CD4-positive, CD25-positive, alpha-beta regulatory T cell (primary cell): ENCODE data around the gene PAM16. TPM values are rescaled to one million over a fixed set of nuclear protein-coding genes. Genes with fewer than 3 reads are reported as not detected.

Experiments used
- ATAC-seq, 2 donors: fragments of 150-1000 bp; cut with Tn5 transposase; one replicate each; pipeline ENCODE4 v1.10.0; 2021; ENCODE audit warnings: low read depth in 2 of 2, moderate number of reproducible peaks in 2 of 2, moderate library complexity in 1 of 2
- DNase-seq, 3 donors: peaks; one replicate each; pipeline versions ENCODE4 v3.0.0 to v3.0.0-alpha.2; 2012 to 2022; ENCODE audit warnings: mixed read lengths in 1 of 3
- H3K27ac ChIP-seq: one replicate; pipeline ENCODE4 v1.7.0; 2013; ENCODE audit warnings: mild to moderate bottlenecking, low read length; ENCODE audit not compliant: insufficient read depth, poor library complexity, severe bottlenecking
- H3K27me3 ChIP-seq: one replicate; pipeline ENCODE4 v1.7.0; 2013; ENCODE audit warnings: low read length; ENCODE audit not compliant: control insufficient read depth, insufficient read depth
- H3K36me3 ChIP-seq: one replicate; pipeline ENCODE4 v1.7.0; 2013; ENCODE audit warnings: mild to moderate bottlenecking, low read length, moderate library complexity; ENCODE audit not compliant: control insufficient read depth, insufficient read depth
- H3K4me1 ChIP-seq: 2 replicates; pipeline ENCODE4 v1.7.0; 2013; ENCODE audit warnings: mild to moderate bottlenecking, low read length; ENCODE audit not compliant: insufficient read depth, control insufficient read depth, poor library complexity, severe bottlenecking
- H3K4me3 ChIP-seq: one replicate; pipeline ENCODE4 v1.7.0; 2013; ENCODE audit warnings: low read depth, mild to moderate bottlenecking, low read length, moderate library complexity
- H3K9me3 ChIP-seq, 2 experiments: 1 replicate in 1 of 2; 2 replicates in 1 of 2; pipeline ENCODE4 v1.7.0; 2013; ENCODE audit warnings: low read length in 2 of 2, mild to moderate bottlenecking in 1 of 2, moderate library complexity in 1 of 2; ENCODE audit not compliant: control insufficient read depth in 2 of 2
- H3K27ac Mint-ChIP-seq, 3 donors: one replicate each; pipeline ENCODE4 v1.8.0; 2020 to 2022; ENCODE audit warnings: mild to moderate bottlenecking in 3 of 3, mixed read lengths in 3 of 3, moderate library complexity in 2 of 3
- H3K27me3 Mint-ChIP-seq: one replicate; pipeline ENCODE4 v1.8.0; 2022; ENCODE audit warnings: mild to moderate bottlenecking, mixed read lengths
- H3K36me3 Mint-ChIP-seq: one replicate; pipeline ENCODE4 v1.8.0; 2020; ENCODE audit warnings: mixed read lengths
- H3K4me1 Mint-ChIP-seq, 4 donors: one replicate each; pipeline ENCODE4 v1.8.0; 2020 to 2022; ENCODE audit warnings: mixed read lengths in 4 of 4, mild to moderate bottlenecking in 1 of 4
- H3K4me3 Mint-ChIP-seq, 4 donors: one replicate each; pipeline ENCODE4 v1.8.0; 2020 to 2022; ENCODE audit warnings: mild to moderate bottlenecking in 4 of 4, mixed read lengths in 4 of 4, moderate library complexity in 3 of 4
- H3K9me3 Mint-ChIP-seq, 7 donors: one replicate each; pipeline ENCODE4 v1.8.0; 2020 to 2022; ENCODE audit warnings: mixed read lengths in 7 of 7, mild to moderate bottlenecking in 3 of 7, moderate library complexity in 2 of 7
- polyA plus RNA-seq, 4 donors: library from polyadenylated mRNA; unstranded; fragments of 300-500 nt; fragmentation: Illumina TruSeq; gene quantifications; one replicate each; pipeline ENCODE4 v1.2.3, GENCODE V29; 2021
- total RNA-seq: library from RNA; stranded (reverse); gene quantifications from one replicate; pipeline ENCODE4 v1.2.3, GENCODE V29; 2022

Gene PAM16
- total and polyA plus RNA-seq, 5 donors from 2014 or later, result 26.2 to 44.9 (median 39.6) TPM

GRCh38 chr16:4324492-4325252 is 26.4 kb downstream of the PAM16 start:
- Histone ChIP-seq H3K4me1 (peaks cover 15% of the 10 kb centered on the region), H3K27ac (no peak overlapping the region), H3K9me3 (no peaks in the 10 kb centered on the region), H3K27me3 (no peaks in the 10 kb centered on the region), H3K36me3 (no peaks in the 10 kb centered on the region), H3K4me3 (no peak overlapping the region)
- Mint-ChIP-seq H3K4me1 (peaks cover 0 to 10% (median 0%) of the 10 kb centered on the region in 4 donors), H3K36me3 (no peaks in the 10 kb centered on the region), H3K27me3 (no peaks in the 10 kb centered on the region), H3K9me3 (no peaks in the 10 kb centered on the region), H3K27ac (no peak overlapping the region), H3K4me3 (peak overlapping the region in 1 of 4 donors; percentile 56)
- ATAC-seq (no peak), DNase-seq (no peak)

GRCh38 chr16:4323845-4324488 is 27.2 kb downstream of the PAM16 start:
- H3K4me1 Mint-ChIP-seq, result peaks cover 0 to 12% (median 0%) of the 10 kb centered on the region in 4 donors
- no peak overlapping the region for H3K27ac ChIP-seq
- H3K9me3 ChIP-seq, result no peaks in the 10 kb centered on the region
- H3K4me3 ChIP-seq, result no peak overlapping the region
- ATAC-seq (no peak), DNase-seq (no peak)
- H3K27me3 ChIP-seq, result no peaks in the 10 kb centered on the region
- no peaks in the 10 kb centered on the region for H3K36me3 Mint-ChIP-seq
- peaks cover 22% of the 10 kb centered on the region for H3K4me1 ChIP-seq
- no peak overlapping the region for H3K27ac Mint-ChIP-seq
- no peaks in the 10 kb centered on the region for H3K36me3 ChIP-seq
- H3K27me3 Mint-ChIP-seq, result no peaks in the 10 kb centered on the region
- no peak overlapping the region for H3K4me3 Mint-ChIP-seq
- H3K9me3 Mint-ChIP-seq, result no peaks in the 10 kb centered on the region

- H3K27ac ChIP-seq, result no peak overlapping the region
- DNase-seq (no peak), ATAC-seq (no peak)
- no peak overlapping the region for H3K4me3 Mint-ChIP-seq
- no peaks in the 10 kb centered on the region for H3K36me3 Mint-ChIP-seq
- H3K4me3 ChIP-seq, result no peak overlapping the region
- no peaks in the 10 kb centered on the region for H3K9me3 ChIP-seq
- no peaks in the 10 kb centered on the region for H3K36me3 ChIP-seq
- no peaks in the 10 kb centered on the region for H3K9me3 Mint-ChIP-seq
- H3K4me1 ChIP-seq, result peaks cover 22% of the 10 kb centered on the region
- H3K4me1 Mint-ChIP-seq, result peaks cover 0 to 10% (median 0%) of the 10 kb centered on the region in 4 donors
- H3K27ac Mint-ChIP-seq, result no peak overlapping the region
- no peaks in the 10 kb centered on the region for H3K27me3 Mint-ChIP-seq
- no peaks in the 10 kb centered on the region for H3K27me3 ChIP-seq
Measured at GRCh38 chr16:4323071-4323844, 27.9 kb downstream of the PAM16 start.

- no peaks in the 10 kb centered on the region for H3K9me3 Mint-ChIP-seq
- H3K36me3 ChIP-seq, result no peaks in the 10 kb centered on the region
- no peak overlapping the region for H3K27ac Mint-ChIP-seq
- H3K36me3 Mint-ChIP-seq, result no peaks in the 10 kb centered on the region
- no peak overlapping the region for H3K4me3 ChIP-seq
- peaks cover 14% of the 10 kb centered on the region for H3K4me1 ChIP-seq
- ATAC-seq (no peak), DNase-seq (no peak)
- peaks cover 0 to 7% (median 0%) of the 10 kb centered on the region in 4 donors for H3K4me1 Mint-ChIP-seq
- H3K9me3 ChIP-seq, result no peaks in the 10 kb centered on the region
- no peaks in the 10 kb centered on the region for H3K27me3 Mint-ChIP-seq
- H3K27me3 ChIP-seq, result no peaks in the 10 kb centered on the region
- H3K27ac ChIP-seq, result no peak overlapping the region
- no peak overlapping the region for H3K4me3 Mint-ChIP-seq
Measured at GRCh38 chr16:4322121-4323052, 28.7 kb downstream of the PAM16 start.

GRCh38 chr16:4321286-4322120 is 29.6 kb downstream of the PAM16 start:
- no peak overlapping the region for H3K27ac Mint-ChIP-seq
- H3K27me3 Mint-ChIP-seq, result no peaks in the 10 kb centered on the region
- no peaks in the 10 kb centered on the region for H3K9me3 Mint-ChIP-seq
- H3K36me3 ChIP-seq, result no peaks in the 10 kb centered on the region
- peaks cover 0 to 7% (median 0%) of the 10 kb centered on the region in 4 donors for H3K4me1 Mint-ChIP-seq
- ATAC-seq (no peak), DNase-seq (no peak)
- no peak overlapping the region for H3K4me3 ChIP-seq
- no peaks in the 10 kb centered on the region for H3K36me3 Mint-ChIP-seq
- no peaks in the 10 kb centered on the region for H3K27me3 ChIP-seq
- H3K4me1 ChIP-seq, result peaks cover 16% of the 10 kb centered on the region
- peak overlapping the region in 1 of 4 donors; percentile 35 for H3K4me3 Mint-ChIP-seq
- no peak overlapping the region for H3K27ac ChIP-seq
- no peaks in the 10 kb centered on the region for H3K9me3 ChIP-seq

GRCh38 chr16:4320571-4321137 is 30.5 kb downstream of the PAM16 start:
- Mint-ChIP-seq H3K27ac (no peak overlapping the region), H3K4me1 (peaks cover 0 to 5% (median 0%) of the 10 kb centered on the region in 4 donors), H3K4me3 (no peak overlapping the region), H3K36me3 (no peaks in the 10 kb centered on the region), H3K9me3 (no peaks in the 10 kb centered on the region), H3K27me3 (no peaks in the 10 kb centered on the region)
- H3K4me1 ChIP-seq, result peaks cover 19% of the 10 kb centered on the region
- no peaks in the 10 kb centered on the region for H3K27me3 ChIP-seq
- ATAC-seq (no peak), DNase-seq (no peak)
- H3K4me3 ChIP-seq, result no peak overlapping the region
- H3K27ac ChIP-seq, result no peak overlapping the region
- no peaks in the 10 kb centered on the region for H3K9me3 ChIP-seq
- no peaks in the 10 kb centered on the region for H3K36me3 ChIP-seq
